HCT116 (cell line): ENCODE measurements around the gene GALC. TPM values are rescaled to one million over a fixed set of nuclear protein-coding genes. Genes with fewer than 3 reads are reported as not detected.

Source experiments
- ATAC-seq: fragments of 200-7000 bp; cut with Tn5 transposase; 2 replicates; pipeline ENCODE4 v1.9.1; 2020; ENCODE audit warnings: mild to moderate bottlenecking, moderate library complexity
- BruUV-seq: library from RNA; stranded (reverse); fragments of 400-500 nt; replicated peaks from 2 replicates; lab custom pipeline; 2021; lab: Mats Ljungman, UMichigan
- CTCF ChIA-PET: fragments of 300-600 bp; sonication (Branson Sonifier 250); formaldehyde crosslinking; loops from one replicate; lab custom pipeline; 2021; ENCODE audit warnings: antibody characterized with exemption; lab: Charles Lee
- POLR2A ChIA-PET: fragments of 300-600, 350-600 bp; sonication (Branson Sonifier 250); formaldehyde crosslinking; loops from one replicate; lab custom pipeline; 2021; ENCODE audit warnings: antibody characterized with exemption; lab: Charles Lee
- RAD21 ChIA-PET, 2 experiments: fragments of 300-600 bp; sonication (Branson Sonifier 250); formaldehyde crosslinking; loops; one replicate each; lab custom pipeline; 2023; ENCODE audit warnings: low total read pairs in 2 of 2; ENCODE audit not compliant: uncharacterized antibody in 2 of 2, unreplicated experiment in 2 of 2, low non-redundant PET in 1 of 2; lab: Charles Lee
- DNase-seq: peaks from one replicate; pipeline ENCODE4 v3.0.0-alpha.2; 2010; ENCODE audit warnings: low read depth, low spot score
- H2AFZ ChIP-seq: fragments of 200-600 bp; shearing (Covaris generic), sonication (generic); 2 replicates; pipeline ENCODE4 v1.6.1; 2017; ENCODE audit warnings: low read depth, mixed run types, mixed read lengths, antibody characterized with exemption, low read length; ENCODE audit not compliant: poor library complexity, severe bottlenecking
- H3K27ac ChIP-seq: 2 replicates; pipeline ENCODE4 v1.5.1; 2012; ENCODE audit warnings: low read depth, low read length
- H3K27me3 ChIP-seq: fragments of 200-600 bp; sonication (generic); 2 replicates; pipeline ENCODE4 v1.6.1; 2016; ENCODE audit warnings: mixed run types, low read length, mixed read lengths; ENCODE audit not compliant: insufficient read depth
- H3K36me3 ChIP-seq, 2 experiments: fragments of 200-500 bp in 1 of 2; fragments of 200-600 bp in 1 of 2; sonication (Bioruptor generic) in 1 of 2; sonication (generic) in 1 of 2; 2 replicates each; pipeline versions ENCODE4 v1.5.1 to v1.6.1; 2014 to 2016; ENCODE audit warnings: low read length in 2 of 2, inconsistent platforms in 1 of 2, mixed read lengths in 1 of 2, mixed run types in 1 of 2; ENCODE audit not compliant: insufficient read depth in 2 of 2, control insufficient read depth in 1 of 2
- H3K4me1 ChIP-seq, 2 experiments: fragments of 200-600 bp in 1 of 2; sonication (generic) in 1 of 2; 2 replicates each; pipeline versions ENCODE4 v1.5.1 to v1.6.1; 2012 to 2017; ENCODE audit warnings: low read length in 2 of 2, inconsistent platforms in 1 of 2, mild to moderate bottlenecking in 1 of 2, mixed read lengths in 1 of 2, mixed run types in 1 of 2, moderate library complexity in 1 of 2; ENCODE audit not compliant: insufficient read depth in 2 of 2, control insufficient read depth in 1 of 2
- H3K4me2 ChIP-seq: fragments of 200-600 bp; sonication (generic); 2 replicates; pipeline ENCODE4 v1.6.1; 2017; ENCODE audit warnings: mixed run types, low read length, mixed read lengths
- H3K4me3 ChIP-seq, 2 experiments: fragments of 200-600 bp in 1 of 2; sonication (generic) in 1 of 2; replicated peaks in 1 of 2; 2 replicates each; pipeline ENCODE4 v1.5.1; 2011 to 2016; ENCODE audit warnings: low read length in 2 of 2, control low read depth in 1 of 2, low read depth in 1 of 2, mild to moderate bottlenecking in 1 of 2, mixed read lengths in 1 of 2, mixed run types in 1 of 2
- H3K79me2 ChIP-seq: fragments of 200-600 bp; sonication (generic); 2 replicates; pipeline ENCODE4 v1.6.1; 2017; ENCODE audit warnings: mild to moderate bottlenecking, mixed run types, low read length, moderate library complexity, mixed read lengths; ENCODE audit not compliant: insufficient read depth
- H3K9ac ChIP-seq: fragments of 200-600 bp; sonication (generic); 2 replicates; pipeline ENCODE4 v1.6.1; 2016; ENCODE audit warnings: low read length, mixed read lengths
- H3K9me2 ChIP-seq: fragments of 200-600 bp; sonication (generic), shearing (Covaris generic); 2 replicates; pipeline ENCODE4 v1.6.1; 2017; ENCODE audit warnings: mixed run types, mild to moderate bottlenecking, moderate library complexity; ENCODE audit not compliant: insufficient read depth
- H3K9me3 ChIP-seq, 2 experiments: fragments of 200-500 bp in 1 of 2; fragments of 200-600 bp in 1 of 2; sonication (Bioruptor generic) in 1 of 2; sonication (generic) in 1 of 2; 2 replicates each; pipeline ENCODE4 v1.6.1; 2014 to 2017; ENCODE audit warnings: low read length in 2 of 2, mixed read lengths in 2 of 2, inconsistent platforms in 1 of 2, low read depth in 1 of 2, mild to moderate bottlenecking in 1 of 2, mixed run types in 1 of 2, moderate library complexity in 1 of 2; ENCODE audit not compliant: control insufficient read depth in 1 of 2, insufficient read depth in 1 of 2
- H4K20me1 ChIP-seq: fragments of 200-600 bp; sonication (generic), shearing (Covaris generic); 2 replicates; pipeline ENCODE4 v1.6.1; 2017; ENCODE audit warnings: mixed run types, mild to moderate bottlenecking, moderate library complexity; ENCODE audit not compliant: insufficient read depth
- CTCF ChIP-seq, 3 experiments: fragments of 200-600 bp in 1 of 3; sonication (generic) in 1 of 3; IDR thresholded peaks in 2 of 3; conservative IDR thresholded peaks in 1 of 3; 2 replicates each; pipeline ENCODE4 v1.5.1; 2012 to 2017; ENCODE audit warnings: low read depth in 2 of 3, low read length in 2 of 3, antibody characterized with exemption in 1 of 3, borderline replicate concordance in 1 of 3, control low read depth in 1 of 3, mild to moderate bottlenecking in 1 of 3, mixed read lengths in 1 of 3, mixed run types in 1 of 3, moderate library complexity in 1 of 3; ENCODE audit not compliant: insufficient read depth in 1 of 3
- RAD21 ChIP-seq: IDR thresholded peaks from 2 replicates; pipeline ENCODE4 v1.6.1; 2012; ENCODE audit warnings: low read depth, mild to moderate bottlenecking
- ZFX ChIP-seq: fragments of 450-650 bp; IDR thresholded peaks from 2 replicates; pipeline ENCODE4 v1.6.1; 2017
- intact Hi-C: fragments of 100-400 bp; cut with micrococcal nuclease; formaldehyde crosslinking; loops from 2 replicates; pipeline ENCODE4 v1.10.0; 2022
- total RNA-seq: library from RNA; stranded (reverse); gene quantifications from one replicate; pipeline ENCODE4 v1.2.1, GENCODE V29; 2021; ENCODE audit not compliant: unreplicated experiment

GALC gene
- total RNA-seq, 1 experiment from 2014 or later = 0.59 TPM

GRCh38 chr14:87944987-87945604 is 47.9 kb downstream of the GALC start:
- peak; percentile 61; the same call in 1 of the 2 replicates for ATAC-seq
- intact Hi-C loops = loop anchor here (1.0 to 10.0 kb wide), 6 partner anchors 223 to 1950 kb away; no protein-coding TSS in a partner anchor

More at GRCh38 chr14:87944987-87945604, 47.9 kb downstream of the GALC start:
- TF ChIP-seq CTCF (IDR thresholded peaks at IDR 0.05 in 2 of 3, conservative IDR thresholded peaks at IDR 0.05 in 1 of 3; ENCODE audit: borderline replicate concordance in 1 of 3, insufficient read depth in 1 of 3, low read depth in 2 of 3, low read length in 2 of 3) (peak; percentile 33 to 59 (median 50); a peak in 4 of 6 replicates), RAD21 (peak; percentile 54), ZFX (no peak)
- Histone ChIP-seq H4K20me1 (no peaks in the 10 kb centered on the region), H3K27ac (no peak overlapping the region), H3K36me3 (no peaks in the 10 kb centered on the region), H3K4me3 (no peak overlapping the region), H3K4me2 (no peak overlapping the region), H2AFZ (no peak overlapping the region), H3K27me3 (no peaks in the 10 kb centered on the region), H3K9me3 (no peaks in the 10 kb centered on the region), H3K9me2 (no peaks in the 10 kb centered on the region), H3K9ac (no peak overlapping the region), H3K79me2 (no peaks in the 10 kb centered on the region), H3K4me1 (no peaks in the 10 kb centered on the region)
- POLR2A ChIA-PET = no interaction called here
- BruUV-seq = no TSS peak
- DNase-seq = peak; percentile 33
- CTCF ChIA-PET = interaction anchor here (0.6 to 1.2 kb wide), 3 partner anchors 38 to 494 kb away, joined by 3 read pairs; no protein-coding TSS in a partner anchor
- RAD21 ChIA-PET = no interaction called here
